ENCODE data around the gene CNTNAP2.

The CNTNAP2 gene

GRCh38 chr7:146956853-146957252, 840.3 kb downstream of the CNTNAP2 start:
- Histone ChIP-seq H2BK5ac (ENCODE audit: low read length) (no peak overlapping the region), H2BK120ac (ENCODE audit: low read depth, low read length) (no peak overlapping the region), H3K4me2 (ENCODE audit: low read length) (no peak overlapping the region), H3K4me1 (ENCODE audit: control insufficient read depth, low read depth, low read length) (no peaks in the 10 kb centered on the region), H3K56ac (ENCODE audit: low read length) (no peak overlapping the region), H3K36me3 (ENCODE audit: control insufficient read depth, insufficient read depth, low read length) (no peaks in the 10 kb centered on the region), H3K23ac (ENCODE audit: low read length) (no peak overlapping the region), H2AK5ac (ENCODE audit: low read length) (no peak overlapping the region), H3K4ac (ENCODE audit: low read depth, low read length) (no peak overlapping the region), H4K5ac (ENCODE audit: low read length) (no peak overlapping the region), H3K79me1 (ENCODE audit: low read length) (no peaks in the 10 kb centered on the region), H3K27ac (ENCODE audit: low read depth, low read length) (no peak overlapping the region), H3K18ac (ENCODE audit: low read length) (no peak overlapping the region), H4K8ac (ENCODE audit: low read depth, low read length) (no peak overlapping the region), H3K79me2 (ENCODE audit: control insufficient read depth, insufficient read depth, low read length) (no peaks in the 10 kb centered on the region), H3K9ac (ENCODE audit: low read length) (no peak overlapping the region), H3K4me3 (ENCODE audit: low read length) (no peak overlapping the region), H3K27me3 (ENCODE audit: insufficient read depth, low read length, poor library complexity) (no peaks in the 10 kb centered on the region), H2BK15ac (replicated peaks; ENCODE audit: low read depth) (no peak overlapping the region)
- DNase-seq = no peak
- no CpG with 5 or more reads among the region's 3 CpGs for WGBS (ENCODE audit: extremely low coverage, insufficient coverage, low lambda C conversion rate)

GRCh38 chr7:146960773-146961391, 844.3 kb downstream of the CNTNAP2 start:
- no peak overlapping the region for H3K56ac ChIP-seq (ENCODE audit: low read length)
- no peak overlapping the region for H4K8ac ChIP-seq (ENCODE audit: low read depth, low read length)
- no peak overlapping the region for H3K27ac ChIP-seq (ENCODE audit: low read depth, low read length)
- no peak overlapping the region for H4K5ac ChIP-seq (ENCODE audit: low read length)
- no peak overlapping the region for H3K4me3 ChIP-seq (ENCODE audit: low read length)
- H3K23ac ChIP-seq (ENCODE audit: low read length) = no peak overlapping the region
- H3K36me3 ChIP-seq (ENCODE audit: control insufficient read depth, insufficient read depth, low read length) = no peaks in the 10 kb centered on the region
- H2BK15ac ChIP-seq (replicated peaks; ENCODE audit: low read depth) = peak overlapping the region; percentile 11
- H2BK5ac ChIP-seq (ENCODE audit: low read length) = no peak overlapping the region
- H3K18ac ChIP-seq (ENCODE audit: low read length) = no peak overlapping the region
- no peak overlapping the region for H2BK120ac ChIP-seq (ENCODE audit: low read depth, low read length)
- H3K79me1 ChIP-seq (ENCODE audit: low read length) = no peaks in the 10 kb centered on the region
- no peak overlapping the region for H3K4ac ChIP-seq (ENCODE audit: low read depth, low read length)
- no peaks in the 10 kb centered on the region for H3K4me1 ChIP-seq (ENCODE audit: control insufficient read depth, low read depth, low read length)
- H3K9ac ChIP-seq (ENCODE audit: low read length) = no peak overlapping the region
- H3K4me2 ChIP-seq (ENCODE audit: low read length) = no peak overlapping the region
- no CpG with 5 or more reads among the region's 5 CpGs for WGBS (ENCODE audit: extremely low coverage, insufficient coverage, low lambda C conversion rate)
- peak; percentile 67 for DNase-seq
- no peaks in the 10 kb centered on the region for H3K27me3 ChIP-seq (ENCODE audit: insufficient read depth, low read length, poor library complexity)
- no peaks in the 10 kb centered on the region for H3K79me2 ChIP-seq (ENCODE audit: control insufficient read depth, insufficient read depth, low read length)
- no peak overlapping the region for H2AK5ac ChIP-seq (ENCODE audit: low read length)

DNA sequence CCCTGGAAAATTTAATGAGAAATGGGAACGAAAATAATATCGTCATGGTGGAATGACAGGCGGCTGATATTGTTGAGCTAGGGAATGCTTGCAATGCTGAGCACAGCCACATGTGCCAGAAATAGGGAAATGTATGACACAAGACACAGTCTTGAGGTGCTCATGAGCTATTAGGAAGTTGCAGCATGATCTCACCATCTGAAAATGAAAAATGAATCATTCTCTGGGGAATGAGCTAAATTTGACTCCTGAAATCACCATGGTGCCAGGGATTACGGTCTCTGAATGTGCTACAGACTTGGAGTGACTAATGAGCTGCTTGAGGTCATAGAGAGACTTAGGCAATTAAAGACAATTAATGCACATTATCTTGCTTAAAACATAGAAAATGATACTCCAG, 845.0 kb downstream of the CNTNAP2 start:
- no peak overlapping the region for H3K56ac ChIP-seq (ENCODE audit: low read length)

DNA sequence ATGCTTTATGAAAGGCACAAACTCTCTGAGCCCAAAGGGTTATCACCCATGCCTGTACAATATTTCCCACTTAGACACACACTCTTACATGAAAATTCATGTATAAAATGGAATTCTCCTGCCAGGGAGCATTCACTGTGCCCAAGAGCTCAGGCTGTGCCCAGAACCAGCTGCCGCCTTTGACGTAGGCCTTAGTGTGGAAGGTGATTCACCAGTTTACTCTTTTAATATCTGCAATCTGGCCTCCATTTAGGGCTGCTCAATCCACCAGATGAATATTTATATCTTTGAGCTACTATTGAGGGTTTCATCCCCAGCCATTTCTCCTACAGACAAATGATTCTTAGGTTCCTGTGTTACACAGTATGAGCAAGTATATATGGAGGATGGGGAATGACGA, 849.7 kb downstream of the CNTNAP2 start:
- Histone ChIP-seq H3K79me1 (ENCODE audit: low read length) (no peaks in the 10 kb centered on the region), H3K4me3 (ENCODE audit: low read length) (no peak overlapping the region), H3K27ac (ENCODE audit: low read depth, low read length) (no peak overlapping the region), H3K18ac (ENCODE audit: low read length) (no peak overlapping the region), H3K56ac (ENCODE audit: low read length) (no peak overlapping the region), H3K79me2 (ENCODE audit: control insufficient read depth, insufficient read depth, low read length) (no peaks in the 10 kb centered on the region), H2BK120ac (ENCODE audit: low read depth, low read length) (no peak overlapping the region), H2BK5ac (ENCODE audit: low read length) (no peak overlapping the region), H3K36me3 (ENCODE audit: control insufficient read depth, insufficient read depth, low read length) (no peaks in the 10 kb centered on the region), H2AK5ac (ENCODE audit: low read length) (no peak overlapping the region), H2BK15ac (replicated peaks; ENCODE audit: low read depth) (no peak overlapping the region), H3K27me3 (ENCODE audit: insufficient read depth, low read length, poor library complexity) (no peaks in the 10 kb centered on the region), H4K5ac (ENCODE audit: low read length) (no peak overlapping the region), H3K4ac (ENCODE audit: low read depth, low read length) (no peak overlapping the region), H3K9ac (ENCODE audit: low read length) (no peak overlapping the region), H3K23ac (ENCODE audit: low read length) (no peak overlapping the region), H3K4me1 (ENCODE audit: control insufficient read depth, low read depth, low read length) (no peaks in the 10 kb centered on the region), H4K8ac (ENCODE audit: low read depth, low read length) (no peak overlapping the region), H3K4me2 (ENCODE audit: low read length) (no peak overlapping the region)
- no peak for DNase-seq
- WGBS (ENCODE audit: extremely low coverage, insufficient coverage, low lambda C conversion rate) = no CpG with 5 or more reads among the region's 3 CpGs

More for the DNA sequence above, 845.0 kb downstream of the CNTNAP2 start:
- Histone ChIP-seq H2BK120ac (ENCODE audit: low read depth, low read length) (no peak overlapping the region), H4K5ac (ENCODE audit: low read length) (no peak overlapping the region), H3K27ac (ENCODE audit: low read depth, low read length) (no peak overlapping the region), H3K18ac (ENCODE audit: low read length) (no peak overlapping the region), H2AK5ac (ENCODE audit: low read length) (no peak overlapping the region), H3K4me3 (ENCODE audit: low read length) (no peak overlapping the region), H3K36me3 (ENCODE audit: control insufficient read depth, insufficient read depth, low read length) (no peaks in the 10 kb centered on the region), H2BK5ac (ENCODE audit: low read length) (no peak overlapping the region), H4K8ac (ENCODE audit: low read depth, low read length) (no peak overlapping the region), H3K4me1 (ENCODE audit: control insufficient read depth, low read depth, low read length) (no peaks in the 10 kb centered on the region), H3K27me3 (ENCODE audit: insufficient read depth, low read length, poor library complexity) (no peaks in the 10 kb centered on the region), H2BK15ac (replicated peaks; ENCODE audit: low read depth) (no peak overlapping the region), H3K4me2 (ENCODE audit: low read length) (no peak overlapping the region), H3K9ac (ENCODE audit: low read length) (no peak overlapping the region), H3K79me2 (ENCODE audit: control insufficient read depth, insufficient read depth, low read length) (no peaks in the 10 kb centered on the region), H3K79me1 (ENCODE audit: low read length) (no peaks in the 10 kb centered on the region), H3K4ac (ENCODE audit: low read depth, low read length) (no peak overlapping the region), H3K23ac (ENCODE audit: low read length) (no peak overlapping the region)
- 100% methylated on average over 2 of the region's 4 CpGs for WGBS (ENCODE audit: extremely low coverage, insufficient coverage, low lambda C conversion rate)
- peak; percentile 74 for DNase-seq

GRCh38 chr7:146982482-146982881, 865.9 kb downstream of the CNTNAP2 start:
- Histone ChIP-seq H3K4me1 (ENCODE audit: control insufficient read depth, low read depth, low read length) (no peaks in the 10 kb centered on the region), H3K79me2 (ENCODE audit: control insufficient read depth, insufficient read depth, low read length) (no peaks in the 10 kb centered on the region), H4K8ac (ENCODE audit: low read depth, low read length) (no peak overlapping the region), H3K4me3 (ENCODE audit: low read length) (no peak overlapping the region), H4K5ac (ENCODE audit: low read length) (no peak overlapping the region), H3K27ac (ENCODE audit: low read depth, low read length) (no peak overlapping the region), H2BK120ac (ENCODE audit: low read depth, low read length) (no peak overlapping the region), H3K23ac (ENCODE audit: low read length) (no peak overlapping the region), H3K18ac (ENCODE audit: low read length) (no peak overlapping the region), H3K36me3 (ENCODE audit: control insufficient read depth, insufficient read depth, low read length) (no peaks in the 10 kb centered on the region), H3K27me3 (ENCODE audit: insufficient read depth, low read length, poor library complexity) (no peaks in the 10 kb centered on the region), H3K4ac (ENCODE audit: low read depth, low read length) (no peak overlapping the region), H2BK15ac (replicated peaks; ENCODE audit: low read depth) (no peak overlapping the region), H3K4me2 (ENCODE audit: low read length) (no peak overlapping the region), H3K9ac (ENCODE audit: low read length) (no peak overlapping the region), H2AK5ac (ENCODE audit: low read length) (no peak overlapping the region), H3K79me1 (ENCODE audit: low read length) (no peaks in the 10 kb centered on the region), H3K56ac (ENCODE audit: low read length) (no peak overlapping the region), H2BK5ac (ENCODE audit: low read length) (no peak overlapping the region)
- DNase-seq = no peak
- WGBS (ENCODE audit: extremely low coverage, insufficient coverage, low lambda C conversion rate) = no CpG with 5 or more reads among the region's 2 CpGs

- Histone ChIP-seq H3K9ac (ENCODE audit: low read length) (no peak overlapping the region), H2BK5ac (ENCODE audit: low read length) (no peak overlapping the region), H3K18ac (ENCODE audit: low read length) (no peak overlapping the region), H4K5ac (ENCODE audit: low read length) (no peak overlapping the region), H3K27ac (ENCODE audit: low read depth, low read length) (no peak overlapping the region), H3K79me1 (ENCODE audit: low read length) (no peaks in the 10 kb centered on the region), H3K56ac (ENCODE audit: low read length) (no peak overlapping the region), H3K27me3 (ENCODE audit: insufficient read depth, low read length, poor library complexity) (no peaks in the 10 kb centered on the region), H3K4me2 (ENCODE audit: low read length) (no peak overlapping the region), H3K4ac (ENCODE audit: low read depth, low read length) (no peak overlapping the region), H3K79me2 (ENCODE audit: control insufficient read depth, insufficient read depth, low read length) (no peaks in the 10 kb centered on the region), H3K36me3 (ENCODE audit: control insufficient read depth, insufficient read depth, low read length) (no peaks in the 10 kb centered on the region), H3K4me3 (ENCODE audit: low read length) (no peak overlapping the region), H3K4me1 (ENCODE audit: control insufficient read depth, low read depth, low read length) (no peaks in the 10 kb centered on the region), H3K23ac (ENCODE audit: low read length) (no peak overlapping the region), H2AK5ac (ENCODE audit: low read length) (no peak overlapping the region), H2BK120ac (ENCODE audit: low read depth, low read length) (no peak overlapping the region), H4K8ac (ENCODE audit: low read depth, low read length) (no peak overlapping the region), H2BK15ac (replicated peaks; ENCODE audit: low read depth) (no peak overlapping the region)
- no CpG with 5 or more reads among the region's 5 CpGs for WGBS (ENCODE audit: extremely low coverage, insufficient coverage, low lambda C conversion rate)
- DNase-seq = no peak
These were observed 875.0 kb downstream of the CNTNAP2 start for GRCh38 chr7:146991596-146991995.
